LHCN-M2 (cell line): ENCODE data around the gene TINAG. TPM values are rescaled to one million over a fixed set of nuclear protein-coding genes. Genes with fewer than 3 reads are reported as not detected.
A peak's percentile ranks its signal among the peaks of the same experiment; 100 is the strongest.
"Not testable (repeated sequence)": the region's sequence is repeated elsewhere in the genome, so short reads cannot be mapped to it uniquely, and the experiment has no call there.

Experiments used
- DNase-seq: peaks from one replicate; pipeline ENCODE4 v3.0.0-alpha.2; 2012; ENCODE audit warnings: low read depth
- total RNA-seq: library from RNA; depleted of rRNA; stranded (reverse); fragments of >200 nt; gene quantifications from 2 replicates; pipeline ENCODE4 v1.2.3, GENCODE V29; 2014

Gene TINAG
- total RNA-seq, 1 experiment from 2014 or later, result 0.29 TPM

- DNase-seq, result peak; percentile 40
These were observed 766 bp upstream of the TINAG start for GRCh38 chr6:54307439-54307910.

GRCh38 chr6:54308986-54309315 lies 710 bp downstream of the TINAG start:
- no peak for DNase-seq

- no peak for DNase-seq
These were observed 2.3 kb downstream of the TINAG start for GRCh38 chr6:54310377-54311152.

GRCh38 chr6:54315656-54316055 lies 7.4 kb downstream of the TINAG start:
- no peak for DNase-seq

GRCh38 chr6:54320871-54321270 lies 12.6 kb downstream of the TINAG start:
- DNase-seq, result no peak

GRCh38 chr6:54327631-54328030 lies 19.4 kb downstream of the TINAG start:
- DNase-seq, result no peak

GRCh38 chr6:54331571-54331970 lies 23.3 kb downstream of the TINAG start:
- DNase-seq, result not testable (repeated sequence)

- DNase-seq, result peak; percentile 91
These were observed 27.6 kb downstream of the TINAG start for GRCh38 chr6:54335871-54336270.

- DNase-seq, result no peak
These were observed 45.7 kb downstream of the TINAG start for GRCh38 chr6:54353975-54354374.

- no peak for DNase-seq
These were observed 46.4 kb downstream of the TINAG start for GRCh38 chr6:54354608-54355007.

GRCh38 chr6:54357141-54357540 lies 48.9 kb downstream of the TINAG start:
- DNase-seq, result no peak

- DNase-seq, result no peak
These were observed 52.9 kb downstream of the TINAG start for GRCh38 chr6:54361188-54361587.

- DNase-seq, result no peak
These were observed 53.5 kb downstream of the TINAG start for GRCh38 chr6:54361734-54362133.

GRCh38 chr6:54366667-54367327 lies 58.6 kb downstream of the TINAG start:
- peak; percentile 10 for DNase-seq

GRCh38 chr6:54377776-54378175 lies 69.5 kb downstream of the TINAG start:
- DNase-seq, result no peak

GRCh38 chr6:54386295-54386694 lies 78.1 kb downstream of the TINAG start:
- no peak for DNase-seq

GRCh38 chr6:54390362-54390761 lies 82.1 kb downstream of the TINAG start:
- DNase-seq, result no peak

- no peak for DNase-seq
These were observed 83.3 kb downstream of the TINAG start for GRCh38 chr6:54391577-54391976.

- DNase-seq, result no peak
These were observed 94.9 kb downstream of the TINAG start for GRCh38 chr6:54403096-54403495.

- no peak for DNase-seq
These were observed 96.5 kb downstream of the TINAG start for GRCh38 chr6:54404791-54405190.

- DNase-seq, result no peak
These were observed 103.5 kb downstream of the TINAG start for GRCh38 chr6:54411767-54412166.

- DNase-seq, result no peak
These were observed 107.3 kb downstream of the TINAG start for GRCh38 chr6:54415517-54415916.

- DNase-seq, result peak; percentile 87
These were observed 111.6 kb downstream of the TINAG start for GRCh38 chr6:54419885-54420284.
